Omental fat pad (tissue), 4 donors: ENCODE measurements around the gene GFRA3. TPM values are rescaled to one million over a fixed set of nuclear protein-coding genes. Genes with fewer than 3 reads are reported as not detected.
A peak's percentile ranks its signal among the peaks of the same experiment; 100 is the strongest.

ENCODE experiments used
- ATAC-seq: fragments of 150-250 bp; one replicate; pipeline ENCODE4 v1.9.1; 2016; ENCODE audit warnings: mild to moderate bottlenecking, moderate library complexity; ENCODE audit not compliant: low FRiP score
- DNase-seq: peaks from one replicate; pipeline ENCODE4 v3.0.0-alpha.2; 2019; ENCODE audit warnings: low spot score
- CTCF ChIP-seq, 3 donors: fragments of 450-650 bp; IDR thresholded peaks; one replicate each; pipeline ENCODE4 v1.5.1; 2016 to 2017; ENCODE audit warnings: antibody characterized with exemption in 3 of 3, mild to moderate bottlenecking in 3 of 3, moderate library complexity in 2 of 3
- total RNA-seq, 4 donors: library from RNA; depleted of rRNA; stranded (reverse); fragments of >200 nt; gene quantifications; one replicate each; pipeline ENCODE4 v1.1.0, GENCODE V29; 2016

The GFRA3 gene
- total RNA-seq, 4 donors from 2014 or later, result 1.3 TPM; not detected in 3

- DNase-seq (no peak), ATAC-seq (no peak)
- TF ChIP-seq CTCF (IDR thresholded peaks at IDR 0.05), result no peak
Measured at GRCh38 chr5:138224712-138225111, 49.7 kb downstream of the GFRA3 start.

GRCh38 chr5:138223532-138223931 is 50.9 kb downstream of the GFRA3 start:
- ATAC-seq (no peak), DNase-seq (no peak)
- TF ChIP-seq CTCF (IDR thresholded peaks at IDR 0.05), result no peak

GRCh38 chr5:138216799-138217198 is 57.6 kb downstream of the GFRA3 start:
- no peak for TF ChIP-seq CTCF (IDR thresholded peaks at IDR 0.05)
- no peak for DNase-seq
- ATAC-seq, result no peak

GRCh38 chr5:138213161-138214029 is 61.0 kb downstream of the GFRA3 start, which contains the start of gene CDC23:
Gene CDC23, minus strand, starts transcription at chr5:138213323. Its CDS starts 11 bp downstream, at chr5:138213312.
- ATAC-seq, result peak; percentile 98

GRCh38 chr5:138212828-138213160 is 61.6 kb downstream of the GFRA3 start:
- no peak for TF ChIP-seq CTCF (IDR thresholded peaks at IDR 0.05)
- ATAC-seq, result peak; percentile 58
- DNase-seq, result no peak

More at GRCh38 chr5:138213161-138214029, 61.0 kb downstream of the GFRA3 start, which contains the start of gene CDC23:
- no peak for TF ChIP-seq CTCF (IDR thresholded peaks at IDR 0.05)
- peak; percentile 90 for DNase-seq

GRCh38 chr5:138210985-138211384 is 63.4 kb downstream of the GFRA3 start:
- ATAC-seq, result no peak
- no peak for DNase-seq
- no peak for TF ChIP-seq CTCF (IDR thresholded peaks at IDR 0.05)

Other genes with a start within 250 kb of the GFRA3 start
- 10 to 100 TPM; 30.0 to 37.1 (median 33.6) TPM for gene FAM13B, start 241.5 kb downstream of the GFRA3 start, total RNA-seq
- gene WNT8A, start 190.6 kb downstream of the GFRA3 start, total RNA-seq, result not detected
- gene NME5, start 135.2 kb downstream of the GFRA3 start, total RNA-seq, result 1 to 10 TPM in 1 of 4 donors, under 1 TPM in 2, not detected in 1; 0.36 to 2.3 (median 0.75) TPM
- 10 to 100 TPM; 25.0 to 49.2 (median 29.0) TPM for gene BRD8, start 96.0 kb downstream of the GFRA3 start, total RNA-seq
- gene KIF20A, start 95.5 kb downstream of the GFRA3 start, total RNA-seq, result 1 to 10 TPM in 2 of 4 donors, under 1 TPM in 1, not detected in 1; 0.37 to 3.2 (median 3.0) TPM
- 10 to 100 TPM; 11.6 to 16.3 (median 14.5) TPM for gene CDC23, start 61.3 kb downstream of the GFRA3 start, total RNA-seq
- gene CDC25C, start 57.2 kb upstream of the GFRA3 start, total RNA-seq, result under 1 TPM in 2 of 4 donors, not detected in 2; 0.56 to 0.72 TPM
- 10 to 100 TPM; 21.9 to 38.7 (median 25.3) TPM for gene FAM53C, start 63.6 kb upstream of the GFRA3 start, total RNA-seq
- gene KDM3B, start 78.1 kb upstream of the GFRA3 start, total RNA-seq, result 10 to 100 TPM; 47.6 to 66.2 (median 54.1) TPM
- 1 to 10 TPM in 3 of 4 donors, under 1 TPM in 1; 0.84 to 7.0 (median 2.0) TPM for gene REEP2, start 164.4 kb upstream of the GFRA3 start, total RNA-seq
- gene EGR1, start 190.9 kb upstream of the GFRA3 start, total RNA-seq, result 100 to 1,000 TPM in 3 of 4 donors, 10 to 100 TPM in 1; 95.1 to 280 (median 157) TPM